A549 (cell line): ENCODE results near the gene DPM3. TPM values are rescaled to one million over a fixed set of nuclear protein-coding genes. Genes with fewer than 3 reads are reported as not detected.

ENCODE experiments used
- ATAC-seq, 2 experiments: fragments of 200-7000 bp in 1 of 2; fragments of >200 bp in 1 of 2; cut with Nextera tagmentation in 1 of 2; cut with Tn5 transposase in 1 of 2; 3 replicates each; pipeline versions ENCODE4 v1.8.0 to v1.9.1; 2018 to 2020; ENCODE audit warnings: mild to moderate bottlenecking in 1 of 2, moderate library complexity in 1 of 2
- CTCF ChIA-PET: fragments of 300-600 bp; sonication (Branson Sonifier 250); formaldehyde crosslinking; extraction: SDS; loops from one replicate; lab custom pipeline; 2021; ENCODE audit warnings: antibody characterized with exemption, inconsistent platforms; lab: Yijun Ruan, JAX
- POLR2A ChIA-PET: fragments of 350-600 bp; formaldehyde crosslinking; extraction: SDS; loops from one replicate; lab custom pipeline; 2021; ENCODE audit warnings: antibody characterized with exemption, inconsistent platforms; lab: Yijun Ruan, JAX
- DNase-seq, 2 experiments: peaks; one replicate each; pipeline versions ENCODE4 v3.0.0 to v3.0.0-alpha.2; 2011 to 2016; ENCODE audit warnings: low read depth in 1 of 2, low spot score in 1 of 2
- FAIRE-seq: peaks from 2 replicates; lab custom pipeline; 2011; peaks lifted over from hg19 to GRCh38; lab: Jason Lieb, UNC
- H3K27ac ChIP-seq, 2 experiments: fragments of >200 bp; sonication (Bioruptor Twin); formaldehyde crosslinking; 3 replicates each; pipeline ENCODE4 v1.5.1; 2016 to 2017
- H3K4me1 ChIP-seq: fragments of >200 bp; sonication (Bioruptor Twin); formaldehyde crosslinking; 3 replicates; pipeline ENCODE4 v1.6.1; 2016
- H3K4me2 ChIP-seq: fragments of >200 bp; sonication (Bioruptor Twin); formaldehyde crosslinking; 3 replicates; pipeline ENCODE4 v1.6.1; 2016
- H3K4me3 ChIP-seq: fragments of >200 bp; sonication (Bioruptor Twin); formaldehyde crosslinking; 3 replicates; pipeline ENCODE4 v1.5.1; 2016
- H3K9me3 ChIP-seq: fragments of >200 bp; sonication (Bioruptor Twin); formaldehyde crosslinking; 3 replicates; pipeline ENCODE4 v1.6.1; 2016
- CEBPB ChIP-seq, 2 experiments: fragments of >200 bp in 1 of 2; sonication (Bioruptor Twin) in 1 of 2; formaldehyde crosslinking in 1 of 2; IDR thresholded peaks; 2 replicates each; pipeline ENCODE4 v1.6.1; 2012 to 2016
- CHD2 ChIP-seq: fragments of 150-350 bp; IDR thresholded peaks from 2 replicates; pipeline ENCODE4 v1.6.1; 2014; ENCODE audit warnings: low read length; ENCODE audit not compliant: partially characterized antibody
- EHMT2 ChIP-seq: fragments of 200-600 bp; sonication (generic); IDR thresholded peaks from 2 replicates; pipeline ENCODE4 v1.6.1; 2016; ENCODE audit warnings: antibody characterized with exemption, low read depth, mild to moderate bottlenecking, moderate library complexity
- ELK1 ChIP-seq: fragments of 150-350 bp; IDR thresholded peaks from 2 replicates; pipeline ENCODE4 v1.6.1; 2014; ENCODE audit warnings: low read depth, mild to moderate bottlenecking, low read length
- ESRRA ChIP-seq: fragments of 150-350 bp; IDR thresholded peaks from 2 replicates; pipeline ENCODE4 v1.6.1; 2014; ENCODE audit warnings: mild to moderate bottlenecking, low read length, borderline replicate concordance
- HMGXB4 ChIP-seq: fragments of 250-450 bp; sonication (Bioruptor Pico); IDR thresholded peaks from 2 replicates; pipeline ENCODE4 v1.5.0; 2021; ENCODE audit warnings: mild to moderate bottlenecking, moderate library complexity, borderline replicate concordance
- NPAS2 ChIP-seq: fragments of 250-450 bp; sonication (Bioruptor Pico); IDR thresholded peaks from 2 replicates; pipeline ENCODE4 v1.8.0; 2022; ENCODE audit warnings: mild to moderate bottlenecking, moderate library complexity, borderline replicate concordance
- NR3C1 ChIP-seq: fragments of >200 bp; sonication (Bioruptor Twin); formaldehyde crosslinking; IDR thresholded peaks from 3 replicates; pipeline ENCODE4 v1.6.1; 2017
- PBX3 ChIP-seq: IDR thresholded peaks from 2 replicates; pipeline ENCODE4 v1.6.1; 2012
- RCOR1 ChIP-seq: fragments of 150-350 bp; IDR thresholded peaks from 2 replicates; pipeline ENCODE4 v1.6.1; 2014; ENCODE audit warnings: antibody characterized with exemption, low read length, low read depth
- SMC3 ChIP-seq: fragments of >200 bp; sonication (Bioruptor Twin); formaldehyde crosslinking; IDR thresholded peaks from 3 replicates; pipeline ENCODE4 v1.6.1; 2018; ENCODE audit warnings: inconsistent platforms
- TP53 ChIP-seq: fragments of 250-450 bp; sonication (Bioruptor Pico); IDR thresholded peaks from 2 replicates; pipeline ENCODE4 v1.5.0; 2021; ENCODE audit warnings: mild to moderate bottlenecking, moderate library complexity
- USF2 ChIP-seq: fragments of 450-650 bp; IDR thresholded peaks from 2 replicates; pipeline ENCODE4 v1.6.1; 2014; ENCODE audit warnings: antibody characterized with exemption
- ZC3H11A ChIP-seq: fragments of 450-650 bp; IDR thresholded peaks from 2 replicates; pipeline ENCODE4 v1.6.1; 2014; ENCODE audit warnings: antibody characterized with exemption, mild to moderate bottlenecking
- ZFP36 ChIP-seq: fragments of 450-650 bp; IDR thresholded peaks from 2 replicates; pipeline ENCODE4 v1.6.1; 2014; ENCODE audit warnings: borderline replicate concordance; ENCODE audit not compliant: partially characterized antibody
- ZSCAN20 ChIP-seq: fragments of 250-450 bp; sonication (Bioruptor Pico); IDR thresholded peaks from 2 replicates; pipeline ENCODE4 v1.8.0; 2022; ENCODE audit warnings: mild to moderate bottlenecking, moderate library complexity
- WGBS: methylation state at CpG from one replicate; pipeline ENCODE4 v1.1.6; 2017; ENCODE audit errors: missing lambda C conversion rate; 5-methylcytosine and 5-hydroxymethylcytosine counted together
- polyA plus RNA-seq, 4 experiments: library from polyadenylated mRNA; depleted of rRNA in 3 of 4; stranded (reverse); fragments of >200 nt; fragmentation: RNase III in 1 of 4; extraction: RNeasy Plus Mini Kit Qiagen cat#74134 plus additional on column Dnase treatment in 1 of 4; gene quantifications; 2 replicates in 3 of 4; 3 replicates in 1 of 4; pipeline ENCODE4 v1.2.3, GENCODE V29; 2011 to 2017
- TF ChIP-seq, protein P1 (sequence below): fragments of >200 bp; sonication (Bioruptor Twin); formaldehyde crosslinking; IDR thresholded peaks from 2 replicates; pipeline ENCODE4 v1.6.1; 2016
- TF ChIP-seq, protein P2 (sequence below): IDR thresholded peaks from 2 replicates; pipeline ENCODE4 v1.6.1; 2012
- TF ChIP-seq, protein P3 (sequence below): fragments of 200-600 bp; sonication (generic); IDR thresholded peaks from 2 replicates; pipeline ENCODE4 v1.6.1; 2016; ENCODE audit warnings: antibody characterized with exemption, mild to moderate bottlenecking, moderate library complexity
- TF ChIP-seq, protein P4 (sequence below): fragments of 250-450 bp; sonication (Bioruptor Pico); IDR thresholded peaks from 2 replicates; pipeline ENCODE4 v1.5.0; 2020; ENCODE audit warnings: low read depth, mild to moderate bottlenecking, moderate library complexity
- TF ChIP-seq, protein P5 (sequence below): fragments of >200 bp; sonication (Bioruptor Twin); formaldehyde crosslinking; IDR thresholded peaks from 3 replicates; pipeline ENCODE4 v1.5.1; 2016

The DPM3 gene
- polyA plus RNA-seq, 2 of the 4 experiments (the other 2 are of a cell fraction): 22.8 to 80.3 TPM

DNA sequence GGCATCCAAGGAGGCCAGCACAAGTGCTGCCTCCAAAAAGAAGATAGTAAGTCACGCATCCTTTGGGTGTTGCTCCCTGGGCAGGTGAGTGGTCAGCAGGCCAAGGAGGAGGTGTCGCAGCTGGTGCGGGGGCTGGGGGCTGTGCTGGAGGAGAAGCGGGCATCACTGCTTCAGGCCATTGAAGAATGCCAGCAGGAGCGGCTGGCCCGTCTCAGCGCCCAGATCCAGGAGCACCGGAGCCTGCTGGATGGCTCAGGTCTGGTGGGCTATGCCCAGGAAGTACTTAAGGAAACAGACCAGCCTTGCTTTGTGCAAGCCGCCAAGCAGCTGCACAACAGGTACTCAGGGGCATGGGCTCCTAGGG, 37.6 kb upstream of the DPM3 start (continued):
- TF ChIP-seq ELK1 (no peak), RCOR1 (no peak)
- TF ChIP-seq, all 56 proteins: peak for 0

GRCh38 chr1:155177192-155177917, 37.0 kb upstream of the DPM3 start:
- Histone ChIP-seq H3K9me3 (no peaks in the 10 kb centered on the region), H3K4me1 (peaks cover 13% of the 10 kb centered on the region), H3K4me2 (no peak overlapping the region), H3K27ac (peak overlapping the region; percentile 12 to 63; a peak in 3 of 6 replicates), H3K4me3 (no peak overlapping the region)
- no peak for DNase-seq
- ATAC-seq: no peak
- WGBS: 59% methylated on average over 11 of the region's 11 CpGs
- TF ChIP-seq HMGXB4 (CRISPR knock-in tag) (no peak), NR3C1 (no peak), PBX3 (no peak), CEBPB (IDR thresholded peaks at IDR 0.05) (no peak), ESRRA (no peak), TP53 (CRISPR knock-in tag) (no peak), NPAS2 (CRISPR knock-in tag) (no peak), SMC3 (no peak), ZC3H11A (no peak), ZFP36 (no peak), ZSCAN20 (CRISPR knock-in tag) (no peak), EHMT2 (no peak), CHD2 (no peak), USF2 (no peak)
- TF ChIP-seq, protein P1, sequence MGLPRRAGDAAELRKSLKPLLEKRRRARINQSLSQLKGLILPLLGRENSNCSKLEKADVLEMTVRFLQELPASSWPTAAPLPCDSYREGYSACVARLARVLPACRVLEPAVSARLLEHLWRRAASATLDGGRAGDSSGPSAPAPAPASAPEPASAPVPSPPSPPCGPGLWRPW: no peak
- TF ChIP-seq, protein P2, sequence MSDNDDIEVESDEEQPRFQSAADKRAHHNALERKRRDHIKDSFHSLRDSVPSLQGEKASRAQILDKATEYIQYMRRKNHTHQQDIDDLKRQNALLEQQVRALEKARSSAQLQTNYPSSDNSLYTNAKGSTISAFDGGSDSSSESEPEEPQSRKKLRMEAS: no peak
- TF ChIP-seq, protein P3, sequence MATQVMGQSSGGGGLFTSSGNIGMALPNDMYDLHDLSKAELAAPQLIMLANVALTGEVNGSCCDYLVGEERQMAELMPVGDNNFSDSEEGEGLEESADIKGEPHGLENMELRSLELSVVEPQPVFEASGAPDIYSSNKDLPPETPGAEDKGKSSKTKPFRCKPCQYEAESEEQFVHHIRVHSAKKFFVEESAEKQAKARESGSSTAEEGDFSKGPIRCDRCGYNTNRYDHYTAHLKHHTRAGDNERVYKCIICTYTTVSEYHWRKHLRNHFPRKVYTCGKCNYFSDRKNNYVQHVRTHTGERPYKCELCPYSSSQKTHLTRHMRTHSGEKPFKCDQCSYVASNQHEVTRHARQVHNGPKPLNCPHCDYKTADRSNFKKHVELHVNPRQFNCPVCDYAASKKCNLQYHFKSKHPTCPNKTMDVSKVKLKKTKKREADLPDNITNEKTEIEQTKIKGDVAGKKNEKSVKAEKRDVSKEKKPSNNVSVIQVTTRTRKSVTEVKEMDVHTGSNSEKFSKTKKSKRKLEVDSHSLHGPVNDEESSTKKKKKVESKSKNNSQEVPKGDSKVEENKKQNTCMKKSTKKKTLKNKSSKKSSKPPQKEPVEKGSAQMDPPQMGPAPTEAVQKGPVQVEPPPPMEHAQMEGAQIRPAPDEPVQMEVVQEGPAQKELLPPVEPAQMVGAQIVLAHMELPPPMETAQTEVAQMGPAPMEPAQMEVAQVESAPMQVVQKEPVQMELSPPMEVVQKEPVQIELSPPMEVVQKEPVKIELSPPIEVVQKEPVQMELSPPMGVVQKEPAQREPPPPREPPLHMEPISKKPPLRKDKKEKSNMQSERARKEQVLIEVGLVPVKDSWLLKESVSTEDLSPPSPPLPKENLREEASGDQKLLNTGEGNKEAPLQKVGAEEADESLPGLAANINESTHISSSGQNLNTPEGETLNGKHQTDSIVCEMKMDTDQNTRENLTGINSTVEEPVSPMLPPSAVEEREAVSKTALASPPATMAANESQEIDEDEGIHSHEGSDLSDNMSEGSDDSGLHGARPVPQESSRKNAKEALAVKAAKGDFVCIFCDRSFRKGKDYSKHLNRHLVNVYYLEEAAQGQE: no peak
- TF ChIP-seq, protein P4, sequence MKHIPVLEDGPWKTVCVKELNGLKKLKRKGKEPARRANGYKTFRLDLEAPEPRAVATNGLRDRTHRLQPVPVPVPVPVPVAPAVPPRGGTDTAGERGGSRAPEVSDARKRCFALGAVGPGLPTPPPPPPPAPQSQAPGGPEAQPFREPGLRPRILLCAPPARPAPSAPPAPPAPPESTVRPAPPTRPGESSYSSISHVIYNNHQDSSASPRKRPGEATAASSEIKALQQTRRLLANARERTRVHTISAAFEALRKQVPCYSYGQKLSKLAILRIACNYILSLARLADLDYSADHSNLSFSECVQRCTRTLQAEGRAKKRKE (CRISPR knock-in tag): no peak
- TF ChIP-seq, protein P5, sequence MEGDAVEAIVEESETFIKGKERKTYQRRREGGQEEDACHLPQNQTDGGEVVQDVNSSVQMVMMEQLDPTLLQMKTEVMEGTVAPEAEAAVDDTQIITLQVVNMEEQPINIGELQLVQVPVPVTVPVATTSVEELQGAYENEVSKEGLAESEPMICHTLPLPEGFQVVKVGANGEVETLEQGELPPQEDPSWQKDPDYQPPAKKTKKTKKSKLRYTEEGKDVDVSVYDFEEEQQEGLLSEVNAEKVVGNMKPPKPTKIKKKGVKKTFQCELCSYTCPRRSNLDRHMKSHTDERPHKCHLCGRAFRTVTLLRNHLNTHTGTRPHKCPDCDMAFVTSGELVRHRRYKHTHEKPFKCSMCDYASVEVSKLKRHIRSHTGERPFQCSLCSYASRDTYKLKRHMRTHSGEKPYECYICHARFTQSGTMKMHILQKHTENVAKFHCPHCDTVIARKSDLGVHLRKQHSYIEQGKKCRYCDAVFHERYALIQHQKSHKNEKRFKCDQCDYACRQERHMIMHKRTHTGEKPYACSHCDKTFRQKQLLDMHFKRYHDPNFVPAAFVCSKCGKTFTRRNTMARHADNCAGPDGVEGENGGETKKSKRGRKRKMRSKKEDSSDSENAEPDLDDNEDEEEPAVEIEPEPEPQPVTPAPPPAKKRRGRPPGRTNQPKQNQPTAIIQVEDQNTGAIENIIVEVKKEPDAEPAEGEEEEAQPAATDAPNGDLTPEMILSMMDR: no peak
- no peak for FAIRE-seq
- POLR2A ChIA-PET: interaction anchor here (2.4 kb wide), 1 partner anchor 16 kb away, joined by 9 read pairs; no protein-coding TSS in a partner anchor
- CTCF ChIA-PET: interaction anchor here (0.6 to 15.2 kb wide), 20 partner anchors 9 to 431 kb away, joined by 3 to 384 read pairs (median 4); partner anchors contain the start of genes DPM3 and THBS3
